Naive thymus-derived CD4-positive, alpha-beta T cell (primary cell): ENCODE results near the gene MLX. TPM values are rescaled to one million over a fixed set of nuclear protein-coding genes. Genes with fewer than 3 reads are reported as not detected.
A peak's percentile ranks its signal among the peaks of the same experiment; 100 is the strongest.

Experiments used
- ATAC-seq: fragments of 150-1000 bp; cut with Tn5 transposase; 2 replicates; pipeline ENCODE4 v1.10.0; 2021; ENCODE audit warnings: mild to moderate bottlenecking, moderate library complexity
- CTCF ChIA-PET: fragments of 350-600 bp; sonication (Branson Sonifier 250); formaldehyde crosslinking; loops from one replicate; lab custom pipeline; 2021; ENCODE audit warnings: antibody characterized with exemption; lab: Charles Lee
- POLR2A ChIA-PET: fragments of 350-600 bp; sonication (Branson Sonifier 250); formaldehyde crosslinking; loops from one replicate; lab custom pipeline; 2021; ENCODE audit warnings: antibody characterized with exemption, inconsistent platforms; lab: Charles Lee
- DNase-seq, 9 donors: peaks; one replicate each; pipeline versions ENCODE4 v3.0.0 to v3.0.0-alpha.2; 2020 to 2022; ENCODE audit warnings: mixed read lengths in 1 of 9
- H3K27ac ChIP-seq: one replicate; pipeline ENCODE4 v1.7.0; 2013; ENCODE audit warnings: mild to moderate bottlenecking, low read depth, low read length, moderate library complexity
- H3K27me3 ChIP-seq, 2 donors: one replicate each; pipeline ENCODE4 v1.7.0; 2013; ENCODE audit warnings: low read length in 2 of 2, mild to moderate bottlenecking in 2 of 2, moderate library complexity in 2 of 2; ENCODE audit not compliant: control insufficient read depth in 2 of 2, insufficient read depth in 2 of 2
- H3K36me3 ChIP-seq, 3 experiments: 1 replicate in 2 of 3; 2 replicates in 1 of 3; pipeline ENCODE4 v1.7.0; 2013; ENCODE audit warnings: low read length in 3 of 3, mild to moderate bottlenecking in 3 of 3, moderate library complexity in 1 of 3; ENCODE audit not compliant: insufficient read depth in 3 of 3, control insufficient read depth in 2 of 3
- H3K4me1 ChIP-seq, 2 donors: one replicate each; pipeline ENCODE4 v1.7.0; 2013; ENCODE audit warnings: low read length in 2 of 2, mild to moderate bottlenecking in 2 of 2, moderate library complexity in 1 of 2; ENCODE audit not compliant: control insufficient read depth in 2 of 2, insufficient read depth in 2 of 2
- H3K4me3 ChIP-seq: 2 replicates; pipeline ENCODE4 v1.7.0; 2013; ENCODE audit warnings: mild to moderate bottlenecking, low read length
- H3K9me3 ChIP-seq, 3 experiments: 1 replicate in 2 of 3; 2 replicates in 1 of 3; pipeline ENCODE4 v1.7.0; 2013; ENCODE audit warnings: low read length in 3 of 3; ENCODE audit not compliant: control insufficient read depth in 2 of 3
- H3K27ac Mint-ChIP-seq, 9 donors: one replicate each; pipeline ENCODE4 v1.8.0; 2020 to 2022; ENCODE audit warnings: mixed read lengths in 9 of 9, mild to moderate bottlenecking in 8 of 9, moderate library complexity in 5 of 9, inconsistent platforms in 2 of 9
- H3K27me3 Mint-ChIP-seq, 5 donors: one replicate each; pipeline ENCODE4 v1.8.0; 2021 to 2022; ENCODE audit warnings: mixed read lengths in 5 of 5, mild to moderate bottlenecking in 1 of 5
- H3K36me3 Mint-ChIP-seq, 5 donors: one replicate each; pipeline ENCODE4 v1.8.0; 2020 to 2022; ENCODE audit warnings: mixed read lengths in 5 of 5, mild to moderate bottlenecking in 3 of 5, inconsistent platforms in 1 of 5
- H3K4me1 Mint-ChIP-seq, 7 donors: one replicate each; pipeline ENCODE4 v1.8.0; 2020 to 2022; ENCODE audit warnings: mixed read lengths in 7 of 7, mild to moderate bottlenecking in 3 of 7, inconsistent platforms in 1 of 7
- H3K4me3 Mint-ChIP-seq, 10 donors: one replicate each; pipeline ENCODE4 v1.8.0; 2020 to 2022; ENCODE audit warnings: mild to moderate bottlenecking in 10 of 10, mixed read lengths in 10 of 10, moderate library complexity in 6 of 10, inconsistent platforms in 2 of 10
- H3K9me3 Mint-ChIP-seq, 11 donors: one replicate each; pipeline ENCODE4 v1.8.0; 2020 to 2022; ENCODE audit warnings: mixed read lengths in 11 of 11, mild to moderate bottlenecking in 4 of 11, inconsistent platforms in 1 of 11, moderate library complexity in 1 of 11
- intact Hi-C, 2 donors: fragments of 100-400 bp; cut with micrococcal nuclease; formaldehyde crosslinking; loops; one replicate each; pipeline ENCODE4 v1.15.1; 2023
- polyA plus RNA-seq, 2 donors: library from polyadenylated mRNA; unstranded; fragments of 300-500 nt; fragmentation: Illumina TruSeq; gene quantifications; one replicate each; pipeline ENCODE4 v1.2.3, GENCODE V29; 2021
- total RNA-seq, 6 experiments: library from RNA in 5 of 6; stranded (reverse) in 5 of 6; gene quantifications; 1 replicate in 5 of 6; 2 replicates in 1 of 6; pipeline ENCODE4 v1.2.3 and lab custom pipeline; 2021 to 2026

The MLX gene
- total and polyA plus RNA-seq, 7 experiments from 2014 or later = 28.1 to 73.9 (median 50.1) TPM

GRCh38 chr17:42519546-42520491, 47.1 kb upstream of the MLX start:
- Histone ChIP-seq H3K36me3 (peaks cover 0 to 19% (median 8%) of the 10 kb centered on the region in 3 experiments), H3K9me3 (no peaks in the 10 kb centered on the region), H3K27me3 (no peaks in the 10 kb centered on the region), H3K4me1 (no peaks in the 10 kb centered on the region), H3K27ac (no peak overlapping the region), H3K4me3 (no peak overlapping the region)
- Mint-ChIP-seq H3K4me3 (no peak overlapping the region), H3K9me3 (no peaks in the 10 kb centered on the region), H3K4me1 (peaks cover 5 to 14% (median 5%) of the 10 kb centered on the region in 7 donors), H3K27ac (peak overlapping the region in 1 of 9 donors; percentile 8), H3K27me3 (peaks cover 0 to 4% (median 0%) of the 10 kb centered on the region in 5 donors), H3K36me3 (peaks cover 0 to 16% (median 0%) of the 10 kb centered on the region in 5 donors)
- ChIA-PET POLR2A (interaction anchor here (0.6 to 1.1 kb wide), 5 partner anchors 11 to 166 kb away, joined by 3 to 7 read pairs (median 3); no protein-coding TSS in a partner anchor), CTCF (interaction anchor here (1.6 to 2.0 kb wide), 3 partner anchors 58 to 92 kb away, joined by 5 to 8 read pairs (median 6); no protein-coding TSS in a partner anchor)
- no peak for ATAC-seq
- no peak for DNase-seq
- intact Hi-C loops = no loop called here

GRCh38 chr17:42520540-42520951, 46.4 kb upstream of the MLX start:
- Mint-ChIP-seq H3K36me3 (peaks cover 0 to 16% (median 0%) of the 10 kb centered on the region in 5 donors), H3K4me1 (peaks cover 5 to 14% (median 5%) of the 10 kb centered on the region in 7 donors), H3K9me3 (no peaks in the 10 kb centered on the region), H3K4me3 (no peak overlapping the region), H3K27ac (peak overlapping the region in 1 of 9 donors; percentile 8), H3K27me3 (peaks cover 0 to 4% (median 0%) of the 10 kb centered on the region in 5 donors)
- Histone ChIP-seq H3K27me3 (no peaks in the 10 kb centered on the region), H3K4me1 (no peaks in the 10 kb centered on the region), H3K36me3 (peaks cover 0 to 19% (median 8%) of the 10 kb centered on the region in 3 experiments), H3K4me3 (no peak overlapping the region), H3K27ac (no peak overlapping the region), H3K9me3 (no peaks in the 10 kb centered on the region)
- ChIA-PET POLR2A (interaction anchor here (0.5 to 1.1 kb wide), 3 partner anchors 10 to 200 kb away, joined by 3 to 7 read pairs (median 3); no protein-coding TSS in a partner anchor), CTCF (interaction anchor here (0.6 to 2.0 kb wide), 7 partner anchors 55 to 543 kb away, joined by 3 to 8 read pairs (median 3); no protein-coding TSS in a partner anchor)
- no peak for ATAC-seq
- intact Hi-C loops = no loop called here
- peak in 1 of 9 donors; percentile 12 for DNase-seq

GRCh38 chr17:42521036-42521435, 45.9 kb upstream of the MLX start:
- Histone ChIP-seq H3K36me3 (peaks cover 0 to 19% (median 8%) of the 10 kb centered on the region in 3 experiments), H3K27me3 (no peaks in the 10 kb centered on the region), H3K4me1 (no peaks in the 10 kb centered on the region), H3K9me3 (no peaks in the 10 kb centered on the region), H3K4me3 (no peak overlapping the region), H3K27ac (no peak overlapping the region)
- peaks cover 0 to 16% (median 0%) of the 10 kb centered on the region in 5 donors for H3K36me3 Mint-ChIP-seq
- intact Hi-C loops = no loop called here
- H3K4me3 Mint-ChIP-seq = no peak overlapping the region
- DNase-seq (no peak), ATAC-seq (no peak)
- peaks cover 5 to 14% (median 5%) of the 10 kb centered on the region in 7 donors for H3K4me1 Mint-ChIP-seq
- no peak overlapping the region for H3K27ac Mint-ChIP-seq
- POLR2A ChIA-PET = interaction anchor here (0.5 to 1.1 kb wide), 2 partner anchors 9 to 200 kb away, joined by 3 to 7 read pairs; no protein-coding TSS in a partner anchor
- CTCF ChIA-PET = interaction anchor here (0.6 to 2.0 kb wide), 5 partner anchors 56 to 544 kb away, joined by 3 to 8 read pairs (median 3); no protein-coding TSS in a partner anchor
- no peaks in the 10 kb centered on the region for H3K9me3 Mint-ChIP-seq
- H3K27me3 Mint-ChIP-seq = peaks cover 0 to 4% (median 0%) of the 10 kb centered on the region in 5 donors

GRCh38 chr17:42521666-42522262, 45.1 kb upstream of the MLX start:
- Mint-ChIP-seq H3K27me3 (peaks cover 0 to 4% (median 0%) of the 10 kb centered on the region in 5 donors), H3K36me3 (peaks cover 0 to 16% (median 0%) of the 10 kb centered on the region in 5 donors), H3K4me3 (no peak overlapping the region), H3K4me1 (peaks cover 5 to 14% (median 5%) of the 10 kb centered on the region in 7 donors), H3K27ac (no peak overlapping the region), H3K9me3 (no peaks in the 10 kb centered on the region)
- no peak for ATAC-seq
- Histone ChIP-seq H3K4me1 (no peaks in the 10 kb centered on the region), H3K27ac (no peak overlapping the region), H3K4me3 (no peak overlapping the region), H3K36me3 (peaks cover 0 to 19% (median 8%) of the 10 kb centered on the region in 3 experiments), H3K9me3 (no peaks in the 10 kb centered on the region), H3K27me3 (no peaks in the 10 kb centered on the region)
- ChIA-PET CTCF (interaction anchor here (2.0 kb wide), 1 partner anchor 94 kb away, joined by 8 read pairs; no protein-coding TSS in a partner anchor), POLR2A (no interaction called here)
- intact Hi-C loops = no loop called here
- DNase-seq = no peak

- Histone ChIP-seq H3K27ac (no peak overlapping the region), H3K27me3 (no peaks in the 10 kb centered on the region), H3K4me3 (no peak overlapping the region), H3K36me3 (peaks cover 0 to 19% (median 8%) of the 10 kb centered on the region in 3 experiments), H3K9me3 (no peaks in the 10 kb centered on the region), H3K4me1 (peaks cover 0 to 5% of the 10 kb centered on the region in 2 donors)
- Mint-ChIP-seq H3K4me1 (peaks cover 3 to 16% (median 8%) of the 10 kb centered on the region in 7 donors), H3K36me3 (peaks cover 0 to 16% (median 0%) of the 10 kb centered on the region in 5 donors), H3K4me3 (no peak overlapping the region), H3K27me3 (peaks cover 0 to 6% (median 0%) of the 10 kb centered on the region in 5 donors), H3K27ac (no peak overlapping the region), H3K9me3 (no peaks in the 10 kb centered on the region)
- DNase-seq = no peak
- CTCF ChIA-PET = no interaction called here
- POLR2A ChIA-PET = no interaction called here
- no peak for ATAC-seq
- intact Hi-C loops = no loop called here
These were observed 44.6 kb upstream of the MLX start for GRCh38 chr17:42522263-42522790.

- ATAC-seq (no peak), DNase-seq (no peak)
- H3K4me1 Mint-ChIP-seq = peaks cover 4 to 12% (median 6%) of the 10 kb centered on the region in 7 donors
- no peaks in the 10 kb centered on the region for H3K9me3 Mint-ChIP-seq
- H3K27me3 Mint-ChIP-seq = peaks cover 0 to 6% (median 0%) of the 10 kb centered on the region in 5 donors
- H3K36me3 ChIP-seq = peaks cover 0 to 19% (median 8%) of the 10 kb centered on the region in 3 experiments
- H3K27ac ChIP-seq = no peak overlapping the region
- no peaks in the 10 kb centered on the region for H3K9me3 ChIP-seq
- H3K4me3 ChIP-seq = no peak overlapping the region
- H3K36me3 Mint-ChIP-seq = peaks cover 0 to 16% (median 0%) of the 10 kb centered on the region in 5 donors
- no peaks in the 10 kb centered on the region for H3K27me3 ChIP-seq
- intact Hi-C loops = no loop called here
- CTCF ChIA-PET = no interaction called here
- POLR2A ChIA-PET = no interaction called here
- no peak overlapping the region for H3K4me3 Mint-ChIP-seq
- peaks cover 0 to 6% of the 10 kb centered on the region in 2 donors for H3K4me1 ChIP-seq
- peak overlapping the region in 1 of 9 donors; percentile 46 for H3K27ac Mint-ChIP-seq
These were observed 44.1 kb upstream of the MLX start for GRCh38 chr17:42522798-42523278.
